Activated CD8-positive, alpha-beta T cell treated with anti-CD3 and anti-CD28 coated beads, Interleukin-2, amount 10 ng/mL, durations not matched to agents 7 days and 5 days (primary cell): ENCODE data around the gene CST9. TPM values are rescaled to one million over a fixed set of nuclear protein-coding genes. Genes with fewer than 3 reads are reported as not detected.
"Not testable (repeated sequence)": the region's sequence is repeated elsewhere in the genome, so short reads cannot be mapped to it uniquely, and the experiment has no call there.

Source experiments
- ATAC-seq: fragments of 150-1000 bp; cut with Tn5 transposase; one replicate; pipeline ENCODE4 v1.10.0; 2021; ENCODE audit warnings: moderate library complexity
- CTCF ChIA-PET: fragments of 350-600 bp; sonication (Branson Sonifier 250); formaldehyde crosslinking; loops from one replicate; lab custom pipeline; 2021; ENCODE audit warnings: antibody characterized with exemption; lab: Charles Lee
- POLR2A ChIA-PET: fragments of 350-600 bp; sonication (Branson Sonifier 250); formaldehyde crosslinking; loops from one replicate; lab custom pipeline; 2021; ENCODE audit warnings: antibody characterized with exemption; lab: Charles Lee
- DNase-seq: peaks from one replicate; pipeline ENCODE4 v3.0.0-alpha.2; 2020
- H3K27ac Mint-ChIP-seq: one replicate; pipeline ENCODE4 v1.8.0; 2021; ENCODE audit warnings: mild to moderate bottlenecking, mixed read lengths
- H3K27me3 Mint-ChIP-seq: one replicate; pipeline ENCODE4 v1.8.0; 2021; ENCODE audit warnings: low read depth, mixed read lengths
- H3K36me3 Mint-ChIP-seq: one replicate; pipeline ENCODE4 v1.8.0; 2021; ENCODE audit warnings: low read depth, mixed read lengths
- H3K4me1 Mint-ChIP-seq: one replicate; pipeline ENCODE4 v1.8.0; 2021; ENCODE audit warnings: low read depth, mixed read lengths
- H3K4me3 Mint-ChIP-seq: one replicate; pipeline ENCODE4 v1.8.0; 2021; ENCODE audit warnings: mild to moderate bottlenecking, mixed read lengths
- H3K9me3 Mint-ChIP-seq: one replicate; pipeline ENCODE4 v1.8.0; 2022; ENCODE audit warnings: mixed read lengths; ENCODE audit not compliant: insufficient read depth
- total RNA-seq, 2 experiments: library from RNA; stranded (reverse); gene quantifications; one replicate each; pipeline ENCODE4 v1.2.3, GENCODE V29; 2021

The CST9 gene
- total RNA-seq, 2 experiments from 2014 or later: not detected

DNA sequence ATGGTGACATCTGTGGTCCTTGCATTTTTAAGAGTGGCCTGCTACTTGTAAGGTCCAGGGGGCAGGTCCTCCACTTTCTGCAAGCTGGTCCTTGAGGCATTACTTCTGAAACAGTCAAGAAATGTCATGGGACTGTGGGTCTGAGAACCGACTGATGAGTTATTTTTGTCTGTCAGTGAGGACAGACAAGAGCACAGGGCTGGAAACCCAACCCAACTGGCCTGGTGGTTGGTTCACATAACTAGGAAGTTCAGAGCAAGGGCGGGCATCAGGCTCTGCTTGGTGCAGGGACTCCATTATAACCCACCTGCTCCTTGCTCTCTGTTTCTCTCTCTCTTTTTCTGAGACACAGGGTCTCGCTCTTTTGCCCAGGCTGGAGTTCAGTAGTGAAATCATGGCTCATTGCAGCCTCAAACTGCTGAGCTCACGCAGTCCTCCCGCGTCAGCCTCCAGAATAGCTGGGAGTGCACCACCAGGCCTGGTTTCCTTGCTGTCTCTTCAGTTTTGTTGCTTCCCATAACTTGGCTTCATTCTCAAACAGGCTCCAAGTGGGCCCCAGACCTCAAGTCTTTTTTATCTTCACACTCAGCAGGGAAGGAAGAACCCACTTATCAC lies 22.8 kb upstream of the CST9 start:
- H3K4me3 Mint-ChIP-seq: no peak overlapping the region
- H3K27ac Mint-ChIP-seq: no peak overlapping the region
- CTCF ChIA-PET: interaction anchor here (0.6 kb wide), 1 partner anchor 393 kb away, joined by 3 read pairs; no protein-coding TSS in a partner anchor
- no peaks in the 10 kb centered on the region for H3K9me3 Mint-ChIP-seq
- H3K36me3 Mint-ChIP-seq: no peaks in the 10 kb centered on the region
- peaks cover 9% of the 10 kb centered on the region for H3K27me3 Mint-ChIP-seq
- ATAC-seq (no peak), DNase-seq (no peak)
- POLR2A ChIA-PET: no interaction called here
- no peaks in the 10 kb centered on the region for H3K4me1 Mint-ChIP-seq

DNA sequence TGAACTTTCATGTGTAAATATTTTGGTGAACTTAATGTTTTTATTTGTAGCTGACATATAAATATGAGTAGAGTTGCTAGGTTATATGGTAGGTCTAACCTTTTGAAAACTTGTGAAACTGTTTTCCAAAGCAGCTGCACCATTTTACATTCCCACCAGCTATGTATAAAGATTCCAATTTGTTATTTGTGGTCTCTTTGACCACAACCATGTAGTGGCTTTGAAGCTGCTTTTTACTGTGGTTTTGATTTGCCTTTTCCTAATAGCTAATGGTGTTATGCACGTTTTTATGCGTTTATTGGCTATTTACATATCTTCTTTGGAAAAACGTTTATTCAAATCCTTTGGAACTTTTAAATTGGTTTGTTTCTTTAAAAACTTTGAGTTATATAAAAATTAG lies 21.8 kb upstream of the CST9 start:
- Mint-ChIP-seq H3K36me3 (no peaks in the 10 kb centered on the region), H3K27ac (no peak overlapping the region), H3K27me3 (peaks cover 9% of the 10 kb centered on the region), H3K4me1 (peaks cover 6% of the 10 kb centered on the region), H3K4me3 (no peak overlapping the region), H3K9me3 (no peaks in the 10 kb centered on the region)
- POLR2A ChIA-PET: no interaction called here
- no peak for DNase-seq
- no peak for ATAC-seq
- CTCF ChIA-PET: no interaction called here

DNA sequence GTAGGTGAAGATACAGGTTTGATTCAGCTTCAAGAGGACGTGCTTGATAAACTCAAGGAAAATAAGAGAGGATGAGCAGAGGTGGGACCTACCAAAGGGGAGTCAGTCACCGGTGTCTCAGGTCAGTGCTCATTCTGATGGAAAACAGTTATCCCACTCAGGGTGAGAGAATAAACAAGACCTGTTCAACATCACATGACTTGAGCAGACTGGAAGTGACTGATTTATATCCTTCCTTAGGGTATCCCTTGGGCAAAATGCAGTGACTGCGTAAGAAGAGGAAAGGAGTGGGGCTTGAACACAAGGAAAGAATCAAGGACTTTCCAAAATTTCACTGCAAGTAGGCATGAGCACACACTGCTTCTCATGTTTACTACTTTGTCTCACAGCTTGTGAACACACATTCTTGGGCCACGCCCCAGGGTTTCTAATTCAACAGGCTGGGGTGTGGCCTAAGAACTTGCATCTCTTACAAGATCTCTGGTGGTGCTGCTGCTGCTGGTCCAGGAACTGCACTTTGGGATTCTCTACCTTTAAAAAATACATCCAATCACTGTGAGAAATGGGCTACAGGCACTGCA lies 20.4 kb upstream of the CST9 start:
- Mint-ChIP-seq H3K4me1 (peaks cover 6% of the 10 kb centered on the region), H3K9me3 (no peaks in the 10 kb centered on the region), H3K27ac (no peak overlapping the region), H3K27me3 (peaks cover 12% of the 10 kb centered on the region), H3K4me3 (no peak overlapping the region), H3K36me3 (no peaks in the 10 kb centered on the region)
- no peak for ATAC-seq
- POLR2A ChIA-PET: no interaction called here
- no peak for DNase-seq
- CTCF ChIA-PET: no interaction called here

DNA sequence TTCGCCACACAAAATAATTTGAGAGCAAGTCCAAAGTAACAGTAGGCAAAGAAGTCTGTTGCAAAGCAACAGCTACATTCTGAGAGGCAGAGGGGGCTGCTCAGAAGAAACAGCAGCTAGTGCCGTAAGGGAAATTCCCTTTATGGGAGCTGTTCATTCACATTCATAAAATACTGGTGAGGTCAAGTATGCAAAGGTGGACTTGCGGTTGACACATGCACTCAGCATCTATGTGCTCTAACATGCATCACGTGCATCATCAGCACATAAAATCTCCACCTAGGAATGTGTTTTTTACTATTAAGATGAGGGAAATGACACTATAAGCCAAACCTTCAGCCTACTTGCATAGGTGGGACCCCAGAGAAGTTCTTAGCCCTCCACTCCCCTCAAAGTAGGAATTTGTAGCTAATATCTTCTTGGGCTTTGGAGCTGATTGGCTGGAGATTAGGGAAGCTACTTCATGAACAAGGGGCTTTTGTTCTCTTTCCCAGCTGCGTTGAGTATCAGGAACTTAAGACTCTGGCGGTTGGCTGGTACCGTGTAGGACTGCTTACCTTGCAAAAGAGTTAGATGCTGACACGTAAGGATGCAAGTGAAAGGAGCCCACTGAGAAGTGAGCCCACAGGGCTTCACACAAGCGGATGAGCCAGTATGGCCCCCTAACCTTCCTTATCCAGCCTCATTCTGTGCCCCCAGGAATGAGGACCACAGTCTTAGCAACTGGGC lies 19.7 kb upstream of the CST9 start:
- H3K4me1 Mint-ChIP-seq: peaks cover 6% of the 10 kb centered on the region
- no peaks in the 10 kb centered on the region for H3K36me3 Mint-ChIP-seq
- H3K4me3 Mint-ChIP-seq: no peak overlapping the region
- H3K27me3 Mint-ChIP-seq: peaks cover 12% of the 10 kb centered on the region
- ChIA-PET CTCF (no interaction called here), POLR2A (no interaction called here)
- DNase-seq (no peak), ATAC-seq (no peak)
- no peak overlapping the region for H3K27ac Mint-ChIP-seq
- no peaks in the 10 kb centered on the region for H3K9me3 Mint-ChIP-seq

DNA sequence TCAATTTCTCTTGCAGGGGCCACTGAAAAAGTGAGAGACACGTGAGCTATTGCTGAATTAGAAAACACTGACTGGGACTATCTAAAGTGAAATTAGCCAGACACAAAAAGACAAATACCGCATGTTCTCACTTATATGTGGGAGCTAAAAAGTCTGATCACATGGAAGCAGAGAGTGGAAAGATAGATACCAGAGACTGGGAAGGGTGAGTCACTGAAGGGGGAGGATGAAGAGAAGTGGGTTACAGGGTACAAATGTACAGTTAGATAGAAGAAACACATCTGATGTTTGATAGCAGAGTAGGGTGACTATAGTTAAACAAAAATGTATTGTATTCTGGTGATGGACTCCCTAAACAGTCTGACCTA lies 18.6 kb upstream of the CST9 start:
- POLR2A ChIA-PET: no interaction called here
- H3K27ac Mint-ChIP-seq: no peak overlapping the region
- H3K27me3 Mint-ChIP-seq: peaks cover 18% of the 10 kb centered on the region
- no peaks in the 10 kb centered on the region for H3K9me3 Mint-ChIP-seq
- CTCF ChIA-PET: no interaction called here
- no peaks in the 10 kb centered on the region for H3K36me3 Mint-ChIP-seq
- peaks cover 6% of the 10 kb centered on the region for H3K4me1 Mint-ChIP-seq
- no peak for ATAC-seq
- H3K4me3 Mint-ChIP-seq: no peak overlapping the region
- DNase-seq: no peak

DNA sequence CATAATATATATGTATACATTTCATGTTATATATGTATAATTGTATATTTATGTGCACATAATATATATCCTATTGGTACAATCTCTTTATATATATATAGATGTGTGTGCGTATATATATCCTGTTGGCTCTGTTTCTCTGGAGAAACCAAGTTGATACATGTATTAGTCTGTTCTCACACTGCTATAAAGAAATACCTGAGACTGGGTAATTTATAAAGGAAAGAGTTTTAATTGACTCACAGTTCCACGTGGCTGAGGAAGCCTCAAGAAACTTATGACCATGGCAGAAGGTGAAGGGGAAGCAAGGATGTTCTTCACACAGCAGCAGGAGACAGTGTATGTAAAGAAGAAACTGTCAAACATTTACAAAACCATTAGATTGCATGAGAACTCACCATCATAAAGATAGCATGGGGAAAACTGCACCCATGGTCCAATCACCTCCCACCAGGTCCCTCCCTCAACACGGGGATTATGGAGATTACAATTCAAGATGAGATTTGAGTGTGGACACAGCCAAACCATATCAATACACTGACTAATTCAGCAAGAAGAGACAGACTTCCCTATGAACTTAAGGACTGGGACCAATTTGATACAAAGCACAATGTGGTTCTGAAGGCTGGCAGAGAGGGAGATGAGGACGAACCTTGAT lies 18.1 kb upstream of the CST9 start:
- no peak overlapping the region for H3K27ac Mint-ChIP-seq
- POLR2A ChIA-PET: no interaction called here
- CTCF ChIA-PET: no interaction called here
- peaks cover 6% of the 10 kb centered on the region for H3K4me1 Mint-ChIP-seq
- H3K4me3 Mint-ChIP-seq: no peak overlapping the region
- no peaks in the 10 kb centered on the region for H3K36me3 Mint-ChIP-seq
- DNase-seq (no peak), ATAC-seq (no peak)
- H3K9me3 Mint-ChIP-seq: no peaks in the 10 kb centered on the region
- peaks cover 21% of the 10 kb centered on the region for H3K27me3 Mint-ChIP-seq

DNA sequence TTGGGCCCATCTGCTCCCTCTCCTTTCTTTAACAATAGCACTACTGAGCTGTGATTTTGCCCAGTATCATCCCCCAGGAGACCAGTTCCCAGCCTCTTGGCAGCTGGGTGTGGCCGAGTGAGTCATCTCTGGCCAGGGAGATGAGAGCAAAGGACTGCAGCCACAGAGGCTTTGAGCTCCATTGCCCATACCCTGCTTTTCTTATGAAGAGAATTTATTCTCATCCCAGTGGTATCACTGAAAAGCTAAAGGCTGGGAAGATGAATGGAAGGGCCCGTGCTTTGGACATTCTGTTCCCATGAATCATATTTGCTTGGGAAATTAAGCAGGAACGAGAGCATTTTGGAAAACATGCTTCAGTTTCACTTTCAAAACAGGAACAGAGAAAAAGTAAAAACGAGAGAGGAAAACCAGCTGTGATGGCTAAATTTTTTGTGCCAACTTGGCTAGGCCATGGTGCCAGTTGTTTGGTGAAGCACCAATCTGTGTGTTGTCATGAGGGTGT lies 17.2 kb upstream of the CST9 start:
- DNase-seq (no peak), ATAC-seq (no peak)
- no peaks in the 10 kb centered on the region for H3K9me3 Mint-ChIP-seq
- no peaks in the 10 kb centered on the region for H3K36me3 Mint-ChIP-seq
- ChIA-PET CTCF (no interaction called here), POLR2A (no interaction called here)
- no peak overlapping the region for H3K4me3 Mint-ChIP-seq
- peaks cover 6% of the 10 kb centered on the region for H3K4me1 Mint-ChIP-seq
- H3K27me3 Mint-ChIP-seq: peaks cover 26% of the 10 kb centered on the region
- H3K27ac Mint-ChIP-seq: no peak overlapping the region

DNA sequence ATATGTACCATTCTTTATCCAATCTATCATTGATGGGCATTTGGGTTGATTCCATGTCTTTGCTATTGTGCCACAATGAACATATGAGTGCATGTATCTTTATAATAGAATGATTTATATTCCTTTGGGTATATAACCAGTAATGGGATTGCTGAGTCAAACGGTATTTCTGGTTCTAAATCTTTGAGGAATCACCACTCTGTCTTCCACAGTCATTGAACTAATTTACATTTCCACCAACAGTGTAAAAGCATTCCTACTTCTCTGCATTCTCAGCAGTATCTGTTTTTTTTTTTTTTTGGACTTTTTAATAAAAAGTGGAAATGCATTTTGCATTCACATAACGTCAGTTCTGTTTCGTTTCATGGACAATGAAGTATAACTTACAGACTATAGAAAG lies 16.7 kb upstream of the CST9 start:
- peaks cover 28% of the 10 kb centered on the region for H3K27me3 Mint-ChIP-seq

DNA sequence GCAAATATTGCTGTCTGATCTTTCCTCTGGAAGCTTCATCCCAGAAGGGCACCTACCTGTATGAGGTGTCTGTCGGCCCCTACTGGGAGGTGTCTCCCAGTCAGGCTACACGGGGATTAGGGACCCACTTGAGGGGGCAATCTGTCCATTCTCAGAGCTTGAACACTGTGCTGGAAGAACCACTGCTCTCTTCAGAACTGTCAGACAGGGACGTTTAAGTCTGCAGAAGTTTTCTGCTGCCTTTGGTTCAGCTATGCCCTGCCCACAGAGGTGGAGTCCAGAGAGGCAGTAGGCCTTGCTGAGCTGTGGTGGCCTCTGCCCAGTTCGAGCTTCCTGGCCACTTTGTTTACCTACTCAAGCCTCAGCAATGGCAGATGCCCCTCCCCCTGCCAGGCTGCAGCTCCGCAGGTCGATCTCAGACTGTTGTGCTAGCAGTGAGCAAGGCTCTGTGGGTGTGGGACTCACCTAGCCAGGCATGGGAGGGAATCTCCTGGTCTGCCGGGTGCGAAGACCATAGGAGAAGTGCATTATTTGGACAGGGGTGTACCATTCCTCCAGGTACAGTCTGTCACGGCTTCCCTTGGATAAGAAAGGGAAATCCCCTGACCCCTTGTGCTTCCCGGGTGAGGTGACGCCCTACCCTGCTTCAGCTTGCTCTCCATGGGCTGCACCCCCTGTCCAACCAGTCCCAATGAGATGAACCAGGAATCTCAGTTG lies 15.1 kb upstream of the CST9 start:
- H3K27ac Mint-ChIP-seq, POLR2A ChIA-PET, H3K36me3 Mint-ChIP-seq, H3K4me3 Mint-ChIP-seq, H3K9me3 Mint-ChIP-seq, ATAC-seq, DNase-seq, CTCF ChIA-PET, H3K4me1 Mint-ChIP-seq: not testable (repeated sequence)
- H3K27me3 Mint-ChIP-seq: peaks cover 38% of the 10 kb centered on the region

More for the DNA sequence above, 16.7 kb upstream of the CST9 start:
- H3K9me3 Mint-ChIP-seq, CTCF ChIA-PET, H3K27ac Mint-ChIP-seq, POLR2A ChIA-PET, H3K36me3 Mint-ChIP-seq, H3K4me3 Mint-ChIP-seq, H3K4me1 Mint-ChIP-seq, DNase-seq, ATAC-seq: not testable (repeated sequence)

DNA sequence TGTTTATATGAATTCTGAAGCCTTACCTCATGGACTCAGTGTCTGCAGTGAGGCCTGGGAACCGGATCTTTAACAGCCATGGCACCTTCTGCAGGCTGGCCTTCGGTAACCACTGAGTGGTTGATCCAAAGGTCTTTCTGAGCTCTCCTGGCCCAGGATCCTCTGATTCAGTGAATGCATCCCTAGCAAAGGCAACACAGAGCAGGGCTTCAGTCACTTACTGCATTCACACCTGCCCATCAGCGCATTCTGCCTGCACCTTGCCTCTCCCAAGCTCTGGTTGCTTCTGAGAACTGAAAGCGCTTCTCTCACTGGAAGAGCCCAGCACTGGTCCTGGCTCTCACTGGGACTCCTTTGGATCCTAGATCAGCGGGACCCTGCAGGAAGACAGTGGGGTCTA lies 8.4 kb upstream of the CST9 start:
- H3K4me1 Mint-ChIP-seq: no peaks in the 10 kb centered on the region
- no peak for ATAC-seq
- H3K27ac Mint-ChIP-seq: no peak overlapping the region
- DNase-seq: no peak
- H3K4me3 Mint-ChIP-seq: no peak overlapping the region
- ChIA-PET CTCF (interaction anchor here (1.3 to 2.7 kb wide), 2 partner anchors 11 to 172 kb away, joined by 3 to 8 read pairs; no protein-coding TSS in a partner anchor), POLR2A (no interaction called here)
- H3K36me3 Mint-ChIP-seq: no peaks in the 10 kb centered on the region
- no peaks in the 10 kb centered on the region for H3K9me3 Mint-ChIP-seq
- peaks cover 22% of the 10 kb centered on the region for H3K27me3 Mint-ChIP-seq

DNA sequence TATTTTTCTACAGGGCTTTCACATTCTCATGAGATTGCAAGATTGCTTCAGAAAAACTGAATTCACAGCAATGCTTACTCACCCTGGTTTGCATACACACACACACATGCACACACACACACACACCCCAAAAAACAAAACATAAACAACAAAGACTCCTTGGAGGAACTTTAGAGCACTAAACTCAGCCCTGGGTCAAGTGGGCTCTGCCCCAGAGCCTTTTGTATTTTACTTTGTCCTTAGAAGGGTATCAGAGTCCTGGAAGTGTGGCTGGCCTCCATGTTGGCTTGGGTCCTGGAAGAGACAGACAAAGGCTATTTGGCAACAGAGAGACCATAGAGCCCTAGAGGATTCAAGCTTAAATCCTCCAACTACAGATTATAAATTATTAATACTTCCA lies 8.0 kb upstream of the CST9 start:
- DNase-seq (no peak), ATAC-seq (no peak)
- no peak overlapping the region for H3K27ac Mint-ChIP-seq
- H3K4me3 Mint-ChIP-seq: no peak overlapping the region
- no peaks in the 10 kb centered on the region for H3K4me1 Mint-ChIP-seq
- H3K9me3 Mint-ChIP-seq: no peaks in the 10 kb centered on the region
- POLR2A ChIA-PET: no interaction called here
- H3K36me3 Mint-ChIP-seq: no peaks in the 10 kb centered on the region
- peaks cover 20% of the 10 kb centered on the region for H3K27me3 Mint-ChIP-seq
- CTCF ChIA-PET: interaction anchor here (1.3 to 2.7 kb wide), 2 partner anchors 10 to 172 kb away, joined by 3 to 8 read pairs; no protein-coding TSS in a partner anchor
